ENCODE data around the gene ZFP92. TPM values are rescaled to one million over a fixed set of nuclear protein-coding genes. Genes with fewer than 3 reads are reported as not detected.

Gene ZFP92
- total RNA-seq, 1 donor from 2014 or later, result 0.96 TPM

DNA sequence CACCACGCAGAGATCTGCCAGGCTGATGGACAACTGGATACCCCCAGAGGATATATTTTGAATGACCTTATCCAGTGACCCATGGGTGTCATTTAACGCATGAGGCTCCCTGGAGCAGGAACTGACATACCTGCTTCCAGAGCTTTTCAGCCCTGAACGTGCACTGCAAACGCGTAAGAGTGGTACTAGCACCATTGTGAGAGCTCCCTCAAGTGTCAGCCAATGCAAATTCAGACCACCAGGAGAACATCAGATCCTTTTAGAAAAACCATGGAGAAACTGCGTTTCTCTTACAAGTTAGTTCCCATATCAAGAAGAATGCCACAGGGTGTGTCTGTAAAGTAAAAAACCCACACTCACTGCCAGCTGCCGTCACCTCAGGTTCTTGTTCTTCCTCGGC lies 27.3 kb downstream of the ZFP92 start:
- TF ChIP-seq CTCF (IDR thresholded peaks at IDR 0.05), result peak in 1 of 3 experiments; percentile 30
- Histone ChIP-seq H3K27me3 (no peaks in the 10 kb centered on the region), H3K9me3 (no peaks in the 10 kb centered on the region), H3K36me3 (no peaks in the 10 kb centered on the region), H3K4me3 (no peak overlapping the region), H3K4me1 (no peaks in the 10 kb centered on the region), H3K27ac (no peak overlapping the region)
- DNase-seq (ENCODE audit: low spot score in 2 of 2), result no peak
- intact Hi-C loops (cut with DNase I), result no loop called here

- H3K27me3 ChIP-seq, result no peaks in the 10 kb centered on the region
- intact Hi-C loops (cut with DNase I), result loop anchor here (10.0 kb wide), 1 partner anchor 405 kb away; no protein-coding TSS in a partner anchor
- no peaks in the 10 kb centered on the region for H3K36me3 ChIP-seq
- DNase-seq (ENCODE audit: low spot score in 2 of 2), result no peak
- no peak overlapping the region for H3K4me3 ChIP-seq
- TF ChIP-seq CTCF (IDR thresholded peaks at IDR 0.05), result no peak
- H3K27ac ChIP-seq, result no peak overlapping the region
- no peaks in the 10 kb centered on the region for H3K4me1 ChIP-seq
- no peaks in the 10 kb centered on the region for H3K9me3 ChIP-seq
Observed at GRCh38 chrX:153439977-153440376, 28.7 kb downstream of the ZFP92 start.

GRCh38 chrX:153440556-153441135 lies 29.4 kb downstream of the ZFP92 start:
- Histone ChIP-seq H3K36me3 (no peaks in the 10 kb centered on the region), H3K27me3 (no peaks in the 10 kb centered on the region), H3K4me3 (no peak overlapping the region), H3K9me3 (no peaks in the 10 kb centered on the region), H3K4me1 (no peaks in the 10 kb centered on the region), H3K27ac (no peak overlapping the region)
- TF ChIP-seq CTCF (IDR thresholded peaks at IDR 0.05), result no peak
- no peak for DNase-seq (ENCODE audit: low spot score in 2 of 2)
- intact Hi-C loops (cut with DNase I), result loop anchor here (10.0 kb wide), 1 partner anchor 406 kb away; no protein-coding TSS in a partner anchor

GRCh38 chrX:153441296-153441695 lies 30.0 kb downstream of the ZFP92 start:
- Histone ChIP-seq H3K36me3 (no peaks in the 10 kb centered on the region), H3K27ac (no peak overlapping the region), H3K4me3 (no peak overlapping the region), H3K4me1 (no peaks in the 10 kb centered on the region), H3K9me3 (no peaks in the 10 kb centered on the region), H3K27me3 (no peaks in the 10 kb centered on the region)
- no peak for TF ChIP-seq CTCF (IDR thresholded peaks at IDR 0.05)
- DNase-seq (ENCODE audit: low spot score in 2 of 2), result no peak
- intact Hi-C loops (cut with DNase I), result loop anchor here (10.0 kb wide), 1 partner anchor 406 kb away; no protein-coding TSS in a partner anchor

DNA sequence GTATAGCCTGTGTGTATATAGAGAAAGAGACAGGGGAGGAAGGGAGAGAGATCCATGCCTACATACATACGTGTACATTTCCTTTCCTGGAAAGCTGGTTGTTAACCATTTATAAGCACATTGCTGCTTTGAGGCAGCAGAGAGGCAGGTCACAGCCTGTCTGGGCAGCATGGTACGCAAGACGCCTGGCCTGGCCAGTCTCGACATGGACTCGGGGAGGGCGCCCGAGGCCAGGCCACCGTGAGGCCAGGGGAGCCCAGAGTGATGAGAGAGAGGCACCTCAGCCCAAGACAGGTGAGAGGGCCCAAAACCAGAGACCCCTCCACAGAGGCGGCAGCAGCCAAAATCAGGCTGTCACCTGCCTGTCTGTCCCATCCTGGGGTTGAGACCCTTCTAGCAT lies 30.7 kb downstream of the ZFP92 start:
- no peak for DNase-seq (ENCODE audit: low spot score in 2 of 2)
- intact Hi-C loops (cut with DNase I), result loop anchor here (10.0 kb wide), 1 partner anchor 407 kb away; no protein-coding TSS in a partner anchor

More for the DNA sequence above, 30.7 kb downstream of the ZFP92 start:
- no peaks in the 10 kb centered on the region for H3K9me3 ChIP-seq
- no peak overlapping the region for H3K4me3 ChIP-seq
- no peaks in the 10 kb centered on the region for H3K36me3 ChIP-seq
- no peaks in the 10 kb centered on the region for H3K4me1 ChIP-seq
- no peak for TF ChIP-seq CTCF (IDR thresholded peaks at IDR 0.05)
- H3K27ac ChIP-seq, result no peak overlapping the region
- no peaks in the 10 kb centered on the region for H3K27me3 ChIP-seq
